IMR-90 (cell line): Measurements from ENCODE around the gene SLC8A1. TPM values are rescaled to one million over a fixed set of nuclear protein-coding genes. Genes with fewer than 3 reads are reported as not detected.

ENCODE experiments used
- ATAC-seq: fragments of 200-7000 bp; cut with Tn5 transposase; 2 replicates; pipeline ENCODE4 v1.9.1; 2020; ENCODE audit warnings: low read depth, mild to moderate bottlenecking, moderate library complexity
- BruUV-seq: library from RNA; stranded (reverse); fragments of 400-500 nt; replicated peaks from 2 replicates; lab custom pipeline; 2021; lab: Mats Ljungman, UMichigan
- CTCF ChIA-PET: fragments of 300-600 bp; formaldehyde crosslinking; extraction: SDS; loops from one replicate; lab custom pipeline; 2021; ENCODE audit warnings: antibody characterized with exemption; lab: Yijun Ruan, JAX
- POLR2A ChIA-PET: fragments of 300-600 bp; sonication (Branson Sonifier 250); formaldehyde crosslinking; loops from one replicate; lab custom pipeline; 2022; ENCODE audit warnings: antibody characterized with exemption; ENCODE audit not compliant: unreplicated experiment; lab: Charles Lee
- DNase-seq: peaks from one replicate; pipeline ENCODE4 v3.0.0; 2013
- H2AFZ ChIP-seq: replicated peaks from 2 replicates; pipeline ENCODE3; 2013; ENCODE audit warnings: low read length, mild to moderate bottlenecking; ENCODE audit not compliant: poor library complexity
- H2AK5ac ChIP-seq: 2 replicates; pipeline ENCODE4 v1.6.1; 2013; ENCODE audit warnings: low read depth, low read length, inconsistent platforms
- H2AK9ac ChIP-seq: replicated peaks from 2 replicates; pipeline ENCODE3; 2013; ENCODE audit warnings: mild to moderate bottlenecking, low read depth, low read length, moderate library complexity; ENCODE audit not compliant: poor library complexity
- H2BK120ac ChIP-seq: 2 replicates; pipeline ENCODE4 v1.6.1; 2013; ENCODE audit warnings: low read depth, low read length, inconsistent platforms
- H2BK15ac ChIP-seq: 3 replicates; pipeline ENCODE4 v1.6.1; 2013; ENCODE audit warnings: low read depth, low read length, inconsistent platforms
- H2BK20ac ChIP-seq: 2 replicates; pipeline ENCODE4 v1.6.1; 2013; ENCODE audit warnings: low read depth, mild to moderate bottlenecking, inconsistent platforms, low read length, moderate library complexity
- H2BK5ac ChIP-seq: 2 replicates; pipeline ENCODE4 v1.6.1; 2013; ENCODE audit warnings: mild to moderate bottlenecking, low read depth, low read length, inconsistent platforms; ENCODE audit not compliant: poor library complexity, severe bottlenecking
- H3K14ac ChIP-seq: replicated peaks from 2 replicates; pipeline ENCODE4 v1.6.1; 2013; ENCODE audit warnings: low read depth, low read length, inconsistent platforms
- H3K18ac ChIP-seq: 2 replicates; pipeline ENCODE4 v1.6.1; 2013; ENCODE audit warnings: low read depth, low read length, control low read depth
- H3K23ac ChIP-seq: 2 replicates; pipeline ENCODE4 v1.6.1; 2013; ENCODE audit warnings: low read depth, low read length, inconsistent platforms
- H3K27ac ChIP-seq: 2 replicates; pipeline ENCODE4 v1.5.1; 2013; ENCODE audit warnings: mild to moderate bottlenecking, control low read depth, low read length; ENCODE audit not compliant: insufficient read depth
- H3K27me3 ChIP-seq: 2 replicates; pipeline ENCODE4 v1.6.1; 2013; ENCODE audit warnings: low read length; ENCODE audit not compliant: control insufficient read depth, insufficient read depth
- H3K36me3 ChIP-seq: 2 replicates; pipeline ENCODE4 v1.6.1; 2013; ENCODE audit warnings: low read length, mixed read lengths; ENCODE audit not compliant: control insufficient read depth, insufficient read depth
- H3K4ac ChIP-seq: 2 replicates; pipeline ENCODE4 v1.6.1; 2013; ENCODE audit warnings: low read depth, low read length, inconsistent platforms
- H3K4me1 ChIP-seq: 2 replicates; pipeline ENCODE4 v1.6.1; 2013; ENCODE audit warnings: low read length, mixed read lengths; ENCODE audit not compliant: control insufficient read depth, insufficient read depth
- H3K4me2 ChIP-seq: 2 replicates; pipeline ENCODE4 v1.6.1; 2013; ENCODE audit warnings: low read depth, mild to moderate bottlenecking, control low read depth, low read length, moderate library complexity
- H3K4me3 ChIP-seq: 2 replicates; pipeline ENCODE4 v1.5.1; 2013; ENCODE audit warnings: low read depth, mild to moderate bottlenecking, control low read depth, low read length, moderate library complexity; ENCODE audit not compliant: insufficient read depth
- H3K56ac ChIP-seq: 2 replicates; pipeline ENCODE4 v1.6.1; 2013; ENCODE audit warnings: low read length, inconsistent platforms; ENCODE audit not compliant: insufficient read depth; ENCODE audit errors: extremely low read depth
- H3K79me1 ChIP-seq, 2 experiments: 2 replicates each; pipeline ENCODE4 v1.6.1; 2013; ENCODE audit warnings: low read length in 2 of 2, inconsistent platforms in 1 of 2, low read depth in 1 of 2
- H3K9ac ChIP-seq: 2 replicates; pipeline ENCODE4 v1.6.1; 2013; ENCODE audit warnings: low read depth, low read length, control low read depth
- H3K9me1 ChIP-seq: 2 replicates; pipeline ENCODE4 v1.6.1; 2013; ENCODE audit warnings: low read length, inconsistent platforms; ENCODE audit not compliant: insufficient read depth
- H3K9me3 ChIP-seq: 2 replicates; pipeline ENCODE4 v1.6.1; 2013; ENCODE audit warnings: low read length; ENCODE audit not compliant: control insufficient read depth, insufficient read depth
- H4K20me1 ChIP-seq: 2 replicates; pipeline ENCODE4 v1.6.1; 2013; ENCODE audit warnings: low read length, inconsistent platforms; ENCODE audit not compliant: insufficient read depth
- H4K5ac ChIP-seq: 2 replicates; pipeline ENCODE4 v1.6.1; 2013; ENCODE audit warnings: mild to moderate bottlenecking, low read depth, low read length, control low read depth
- H4K8ac ChIP-seq, 2 experiments: 2 replicates each; pipeline ENCODE4 v1.6.1; 2013; ENCODE audit warnings: low read depth in 2 of 2, low read length in 2 of 2, control low read depth in 1 of 2, inconsistent platforms in 1 of 2
- H4K91ac ChIP-seq: 2 replicates; pipeline ENCODE4 v1.6.1; 2013; ENCODE audit warnings: low read depth, low read length, inconsistent platforms; ENCODE audit not compliant: insufficient read depth
- BHLHE40 ChIP-seq: fragments of 150-350 bp; IDR thresholded peaks from 2 replicates; pipeline ENCODE4 v1.6.1; 2016; ENCODE audit warnings: mild to moderate bottlenecking, low read depth, low read length
- CEBPB ChIP-seq: IDR thresholded peaks from 2 replicates; pipeline ENCODE4 v1.6.1; 2012; ENCODE audit warnings: low read depth, low read length, improper control_type of control experiment
- CHD1 ChIP-seq: IDR thresholded peaks from 2 replicates; pipeline ENCODE4 v1.6.1; 2012; ENCODE audit warnings: low read depth, low read length, improper control_type of control experiment
- CTCF ChIP-seq: conservative IDR thresholded peaks from 2 replicates; pipeline ENCODE4 v1.5.1; 2012; ENCODE audit warnings: mild to moderate bottlenecking, low read depth, low read length, improper control_type of control experiment
- ELK1 ChIP-seq: fragments of 150-350 bp; IDR thresholded peaks from 2 replicates; pipeline ENCODE4 v1.6.1; 2016; ENCODE audit warnings: low read depth, mild to moderate bottlenecking, low read length, moderate library complexity, borderline replicate concordance
- FOS ChIP-seq: fragments of 150-350 bp; IDR thresholded peaks from 2 replicates; pipeline ENCODE4 v1.6.1; 2016; ENCODE audit warnings: low read depth, low read length
- MAZ ChIP-seq: IDR thresholded peaks from 2 replicates; pipeline ENCODE4 v1.6.1; 2012; ENCODE audit warnings: low read depth, mild to moderate bottlenecking, low read length, improper control_type of control experiment, moderate library complexity, borderline replicate concordance
- POLR2A ChIP-seq: IDR thresholded peaks from 2 replicates; pipeline ENCODE4 v1.6.1; 2012; ENCODE audit warnings: mild to moderate bottlenecking, low read depth, low read length
- RCOR1 ChIP-seq: IDR thresholded peaks from 2 replicates; pipeline ENCODE4 v1.6.1; 2012; ENCODE audit warnings: mild to moderate bottlenecking, low read length, improper control_type of control experiment; ENCODE audit not compliant: insufficient replicate concordance
- SMC3 ChIP-seq: fragments of 150-350 bp; IDR thresholded peaks from 2 replicates; pipeline ENCODE4 v1.6.1; 2016; ENCODE audit warnings: low read depth, mild to moderate bottlenecking, antibody characterized with exemption, low read length, moderate library complexity
- WGBS, 2 experiments: methylation state at CpG; one replicate each; pipeline versions ENCODE4 v1.1.5 to v1.1.7; 2013; ENCODE audit warnings: missing lambda C conversion rate in 2 of 2; ENCODE audit not compliant: insufficient read length in 1 of 2; ENCODE audit errors: extremely low coverage in 2 of 2; 5-methylcytosine and 5-hydroxymethylcytosine counted together
- dilution Hi-C: fragments of 300-500 bp; cut with HindIII; formaldehyde crosslinking; loops from one replicate; pipeline ENCODE4 v1.14.3; 2018; ENCODE audit warnings: low sequenced_read_pairs; ENCODE audit not compliant: unreplicated experiment
- in situ Hi-C: fragments of 300-500 bp; cut with MboI; formaldehyde crosslinking; loops from 3 replicates; pipeline ENCODE4 v1.14.3; 2019; ENCODE audit warnings: low sequenced_read_pairs, inconsistent platforms, mixed read lengths
- intact Hi-C: fragments of 100-400 bp; cut with micrococcal nuclease; formaldehyde crosslinking; loops from 2 replicates; pipeline ENCODE4 v1.10.0; 2022
- polyA plus RNA-seq, 3 experiments: library from polyadenylated mRNA; depleted of rRNA; stranded (reverse); fragments of >200 nt; gene quantifications; 2 replicates each; pipeline ENCODE4 v1.2.3, GENCODE V29; 2012; ENCODE audit warnings: low replicate concordance in 1 of 3
- total RNA-seq: library from RNA; depleted of rRNA; stranded (reverse); fragments of >200 nt; gene quantifications from 2 replicates; pipeline ENCODE4 v1.2.3, GENCODE V29; 2012

Gene SLC8A1
- total and polyA plus RNA-seq, 2 of the 4 experiments (the other 2 are of a cell fraction) = 7.7 to 57.0 TPM

DNA sequence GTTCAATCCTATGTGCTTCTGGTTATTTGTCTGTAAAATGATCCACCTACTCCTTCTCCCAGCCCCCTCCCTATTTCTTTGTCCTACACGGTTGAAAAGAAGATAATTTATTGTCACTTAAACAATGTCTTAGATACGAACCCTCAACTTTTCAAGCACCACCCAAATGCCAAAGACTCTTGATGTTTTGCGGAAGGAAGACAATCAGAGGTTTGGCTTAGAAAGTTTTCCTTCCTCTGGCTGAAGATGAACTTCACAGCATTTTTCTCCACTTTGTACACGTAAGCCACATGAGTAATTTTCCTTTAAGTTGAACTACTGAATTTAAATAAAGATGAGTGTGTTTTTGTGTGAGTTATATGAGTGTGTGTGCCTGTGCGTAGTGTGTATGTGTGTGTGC lies 25.5 kb upstream of the SLC8A1 start:
- dilution Hi-C loops (no loop called here), intact Hi-C loops (no loop called here), in situ Hi-C loops (loop anchor here (25.0 kb wide), 1 partner anchor 285 kb away; no protein-coding TSS in a partner anchor)
- Histone ChIP-seq H2BK20ac (no peak overlapping the region), H4K20me1 (no peaks in the 10 kb centered on the region), H2AK5ac (no peak overlapping the region), H3K14ac (0 out of 2 replicates have a peak overlapping the region, but pooled peaks have one; percentile 13), H3K9me3 (no peaks in the 10 kb centered on the region), H3K18ac (no peak overlapping the region), H3K36me3 (no peaks in the 10 kb centered on the region), H3K27me3 (no peaks in the 10 kb centered on the region), H4K91ac (no peak overlapping the region), H3K79me1 (no peaks in the 10 kb centered on the region), H4K8ac (no peak overlapping the region), H2BK15ac (no peak overlapping the region), H2AFZ (no peak overlapping the region), H3K4me3 (no peak overlapping the region), H2BK120ac (no peak overlapping the region), H2AK9ac (peak overlapping the region; percentile 42), H4K5ac (no peak overlapping the region), H2BK5ac (no peak overlapping the region), H3K27ac (no peak overlapping the region), H3K4me1 (no peaks in the 10 kb centered on the region), H3K4ac (no peak overlapping the region), H3K9ac (no peak overlapping the region), H3K4me2 (no peak overlapping the region), H3K23ac (no peak overlapping the region), H3K56ac (no peak overlapping the region), H3K9me1 (no peaks in the 10 kb centered on the region)
- POLR2A ChIA-PET = no interaction called here
- 100% methylated on average over 1 of the region's 5 CpGs; no CpG with 5 or more reads in 1 of the 2 experiments for WGBS, 2 experiments
- ATAC-seq = no peak
- CTCF ChIA-PET = interaction anchor here (1.2 kb wide), 1 partner anchor 12 kb away, joined by 3 read pairs; no protein-coding TSS in a partner anchor
- TF ChIP-seq ELK1 (no peak), RCOR1 (no peak), POLR2A (no peak), CHD1 (no peak), CEBPB (no peak), SMC3 (no peak), MAZ (no peak), BHLHE40 (no peak), FOS (no peak), CTCF (no peak)
- DNase-seq = no peak
- BruUV-seq = no TSS peak
